HL-60 (cell line): Measurements from ENCODE around the gene RAB34.

Source experiments
- DNase-seq, 2 experiments: peaks; one replicate each; pipeline ENCODE4 v3.0.0-alpha.2; 2010 to 2020; ENCODE audit warnings: low read depth in 1 of 2, low spot score in 1 of 2
- H3K27ac ChIP-seq: fragments of 250-450 bp; sonication (Bioruptor Pico); replicated peaks from 2 replicates; pipeline ENCODE4 v1.5.1; 2020; ENCODE audit warnings: mild to moderate bottlenecking, moderate library complexity
- H3K27me3 ChIP-seq: fragments of 250-450 bp; sonication (Bioruptor Pico); 2 replicates; pipeline ENCODE4 v1.5.1; 2021; ENCODE audit warnings: mild to moderate bottlenecking, moderate library complexity; ENCODE audit not compliant: insufficient read depth, poor library complexity, severe bottlenecking
- H3K4me3 ChIP-seq: replicated peaks from 2 replicates; pipeline ENCODE4 v1.5.1; 2011; ENCODE audit warnings: mild to moderate bottlenecking, control low read depth, low read length; ENCODE audit not compliant: insufficient read depth
- GABPA ChIP-seq: IDR thresholded peaks from 2 replicates; pipeline ENCODE4 v1.6.1; 2012; ENCODE audit warnings: low read depth
- POLR2AphosphoS5 ChIP-seq: IDR thresholded peaks from 2 replicates; pipeline ENCODE4 v1.6.1; 2012; ENCODE audit warnings: low read depth
- SPI1 ChIP-seq: IDR thresholded peaks from 2 replicates; pipeline ENCODE4 v1.6.1; 2012; ENCODE audit warnings: low read depth, mild to moderate bottlenecking, borderline replicate concordance
- TF ChIP-seq, protein P1 (sequence below): IDR thresholded peaks from 2 replicates; pipeline ENCODE4 v1.6.1; 2012; ENCODE audit warnings: low read depth; ENCODE audit not compliant: insufficient replicate concordance
- TF ChIP-seq, protein P2 (sequence below): IDR thresholded peaks from one replicate; pipeline ENCODE4 v1.5.1; 2011; ENCODE audit warnings: low read length, control low read depth, inconsistent platforms; ENCODE audit not compliant: insufficient read depth

Gene RAB34

GRCh38 chr17:28719021-28719433 lies 1.4 kb upstream of the RAB34 start:
- TF ChIP-seq, protein P1, sequence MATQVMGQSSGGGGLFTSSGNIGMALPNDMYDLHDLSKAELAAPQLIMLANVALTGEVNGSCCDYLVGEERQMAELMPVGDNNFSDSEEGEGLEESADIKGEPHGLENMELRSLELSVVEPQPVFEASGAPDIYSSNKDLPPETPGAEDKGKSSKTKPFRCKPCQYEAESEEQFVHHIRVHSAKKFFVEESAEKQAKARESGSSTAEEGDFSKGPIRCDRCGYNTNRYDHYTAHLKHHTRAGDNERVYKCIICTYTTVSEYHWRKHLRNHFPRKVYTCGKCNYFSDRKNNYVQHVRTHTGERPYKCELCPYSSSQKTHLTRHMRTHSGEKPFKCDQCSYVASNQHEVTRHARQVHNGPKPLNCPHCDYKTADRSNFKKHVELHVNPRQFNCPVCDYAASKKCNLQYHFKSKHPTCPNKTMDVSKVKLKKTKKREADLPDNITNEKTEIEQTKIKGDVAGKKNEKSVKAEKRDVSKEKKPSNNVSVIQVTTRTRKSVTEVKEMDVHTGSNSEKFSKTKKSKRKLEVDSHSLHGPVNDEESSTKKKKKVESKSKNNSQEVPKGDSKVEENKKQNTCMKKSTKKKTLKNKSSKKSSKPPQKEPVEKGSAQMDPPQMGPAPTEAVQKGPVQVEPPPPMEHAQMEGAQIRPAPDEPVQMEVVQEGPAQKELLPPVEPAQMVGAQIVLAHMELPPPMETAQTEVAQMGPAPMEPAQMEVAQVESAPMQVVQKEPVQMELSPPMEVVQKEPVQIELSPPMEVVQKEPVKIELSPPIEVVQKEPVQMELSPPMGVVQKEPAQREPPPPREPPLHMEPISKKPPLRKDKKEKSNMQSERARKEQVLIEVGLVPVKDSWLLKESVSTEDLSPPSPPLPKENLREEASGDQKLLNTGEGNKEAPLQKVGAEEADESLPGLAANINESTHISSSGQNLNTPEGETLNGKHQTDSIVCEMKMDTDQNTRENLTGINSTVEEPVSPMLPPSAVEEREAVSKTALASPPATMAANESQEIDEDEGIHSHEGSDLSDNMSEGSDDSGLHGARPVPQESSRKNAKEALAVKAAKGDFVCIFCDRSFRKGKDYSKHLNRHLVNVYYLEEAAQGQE, result no peak
- no peak for TF ChIP-seq SPI1
- no peak for TF ChIP-seq POLR2AphosphoS5
- TF ChIP-seq, protein P2, sequence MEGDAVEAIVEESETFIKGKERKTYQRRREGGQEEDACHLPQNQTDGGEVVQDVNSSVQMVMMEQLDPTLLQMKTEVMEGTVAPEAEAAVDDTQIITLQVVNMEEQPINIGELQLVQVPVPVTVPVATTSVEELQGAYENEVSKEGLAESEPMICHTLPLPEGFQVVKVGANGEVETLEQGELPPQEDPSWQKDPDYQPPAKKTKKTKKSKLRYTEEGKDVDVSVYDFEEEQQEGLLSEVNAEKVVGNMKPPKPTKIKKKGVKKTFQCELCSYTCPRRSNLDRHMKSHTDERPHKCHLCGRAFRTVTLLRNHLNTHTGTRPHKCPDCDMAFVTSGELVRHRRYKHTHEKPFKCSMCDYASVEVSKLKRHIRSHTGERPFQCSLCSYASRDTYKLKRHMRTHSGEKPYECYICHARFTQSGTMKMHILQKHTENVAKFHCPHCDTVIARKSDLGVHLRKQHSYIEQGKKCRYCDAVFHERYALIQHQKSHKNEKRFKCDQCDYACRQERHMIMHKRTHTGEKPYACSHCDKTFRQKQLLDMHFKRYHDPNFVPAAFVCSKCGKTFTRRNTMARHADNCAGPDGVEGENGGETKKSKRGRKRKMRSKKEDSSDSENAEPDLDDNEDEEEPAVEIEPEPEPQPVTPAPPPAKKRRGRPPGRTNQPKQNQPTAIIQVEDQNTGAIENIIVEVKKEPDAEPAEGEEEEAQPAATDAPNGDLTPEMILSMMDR, result no peak
- TF ChIP-seq GABPA, result no peak
- H3K27me3 ChIP-seq, result peaks cover 7% of the 10 kb centered on the region
- H3K27ac ChIP-seq, result peak overlapping the region; percentile 96
- H3K4me3 ChIP-seq, result peak overlapping the region; percentile 76
- DNase-seq, result no peak

DNA sequence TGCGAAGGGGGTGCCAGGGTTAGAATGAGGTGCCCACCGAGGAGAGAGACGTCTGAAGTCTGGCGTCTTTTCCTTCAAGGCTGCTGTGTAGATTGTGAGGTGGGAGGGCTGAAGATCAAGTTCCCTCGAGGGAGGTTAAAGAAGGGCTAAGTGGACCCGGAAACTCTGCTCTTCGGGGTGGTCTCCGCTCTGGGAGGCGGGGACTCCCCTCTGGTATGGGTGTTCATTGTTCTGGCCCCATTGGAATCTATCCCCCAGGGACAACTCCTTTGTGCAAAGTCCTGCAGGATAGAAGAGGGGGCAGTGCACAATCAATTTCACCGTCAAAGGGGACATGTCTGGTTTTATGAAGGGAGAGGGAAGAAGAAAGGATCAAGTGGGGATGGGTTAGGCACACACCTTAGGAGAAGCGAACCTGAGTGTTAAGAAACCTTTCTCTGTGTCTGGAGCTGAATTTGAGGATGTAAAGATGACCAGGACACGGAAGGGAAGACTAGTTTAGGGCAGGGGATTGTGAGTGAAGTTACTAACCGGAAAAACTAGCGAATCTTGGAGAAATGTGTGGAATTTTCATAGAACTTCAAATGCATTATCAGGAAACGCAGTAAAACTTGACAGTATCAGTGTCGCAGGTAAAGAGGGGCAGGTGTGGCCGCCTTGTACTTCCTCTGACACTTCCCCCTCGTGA lies 809 bp upstream of the RAB34 start:
- no peak overlapping the region for H3K27ac ChIP-seq
- no peak for DNase-seq
- TF ChIP-seq GABPA, result no peak
- TF ChIP-seq, protein P2, result no peak
- TF ChIP-seq, protein P1, result no peak
- no peak overlapping the region for H3K4me3 ChIP-seq
- peaks cover 7% of the 10 kb centered on the region for H3K27me3 ChIP-seq

- Histone ChIP-seq H3K27me3 (peaks cover 7% of the 10 kb centered on the region), H3K4me3 (no peak overlapping the region), H3K27ac (no peak overlapping the region)
- TF ChIP-seq, protein P1, result no peak
- TF ChIP-seq, protein P2, result no peak
- TF ChIP-seq POLR2AphosphoS5, result no peak
- no peak for TF ChIP-seq GABPA
- TF ChIP-seq SPI1, result no peak
- DNase-seq, result no peak
These were observed 709 bp downstream of the RAB34 start for GRCh38 chr17:28716740-28717577.
